Brain microvascular endothelial cell (primary cell): Measurements from ENCODE around the gene EPB41.
"Not testable (repeated sequence)": the region's sequence is repeated elsewhere in the genome, so short reads cannot be mapped to it uniquely, and the experiment has no call there.

Experiments
- DNase-seq: peaks from one replicate; pipeline ENCODE4 v3.0.0-alpha.2; 2020
- H3K27ac ChIP-seq: fragments of 250-450 bp; sonication (Bioruptor Pico); 2 replicates; pipeline ENCODE4 v1.5.1; 2020; ENCODE audit warnings: mild to moderate bottlenecking, moderate library complexity
- H3K27me3 ChIP-seq: fragments of 250-450 bp; sonication (Bioruptor Pico); replicated peaks from 2 replicates; pipeline ENCODE4 v1.5.1; 2020; ENCODE audit warnings: mild to moderate bottlenecking
- H3K36me3 ChIP-seq: fragments of 250-450 bp; sonication (Bioruptor Pico); replicated peaks from 2 replicates; pipeline ENCODE4 v1.5.1; 2020; ENCODE audit warnings: mild to moderate bottlenecking
- H3K4me3 ChIP-seq: 2 replicates; pipeline ENCODE4 v1.5.1; 2011; ENCODE audit warnings: low read depth, mild to moderate bottlenecking, control low read depth, low read length, moderate library complexity
- CTCF ChIP-seq: IDR thresholded peaks from 2 replicates; pipeline ENCODE4 v1.5.1; 2011; ENCODE audit warnings: low read depth, mild to moderate bottlenecking, moderate library complexity, low read length, control low read depth, inconsistent platforms; ENCODE audit errors: missing control alignments
- in situ Hi-C: cut with HindIII; loops from 2 replicates; pipeline ENCODE4 v1.10.0; 2017; ENCODE audit warnings: low sequenced_read_pairs, low pct_ligation_motif_present

Gene EPB41

GRCh38 chr1:29043274-29043965 is 129.1 kb downstream of the EPB41 start:
- DNase-seq = no peak
- TF ChIP-seq CTCF = no peak
- no peaks in the 10 kb centered on the region for H3K36me3 ChIP-seq
- in situ Hi-C loops = no loop called here
- H3K27ac ChIP-seq = no peak overlapping the region
- no peaks in the 10 kb centered on the region for H3K27me3 ChIP-seq
- no peak overlapping the region for H3K4me3 ChIP-seq

GRCh38 chr1:29044010-29044409 is 129.6 kb downstream of the EPB41 start:
- no peak for TF ChIP-seq CTCF
- no peaks in the 10 kb centered on the region for H3K36me3 ChIP-seq
- DNase-seq = no peak
- no peak overlapping the region for H3K27ac ChIP-seq
- in situ Hi-C loops = no loop called here
- no peaks in the 10 kb centered on the region for H3K27me3 ChIP-seq
- no peak overlapping the region for H3K4me3 ChIP-seq

- H3K4me3 ChIP-seq, H3K27ac ChIP-seq, H3K36me3 ChIP-seq, H3K27me3 ChIP-seq, DNase-seq, in situ Hi-C loops: not testable (repeated sequence)
These were observed 131.3 kb downstream of the EPB41 start for GRCh38 chr1:29045663-29046062.

- H3K27ac ChIP-seq = no peak overlapping the region
- no peak overlapping the region for H3K4me3 ChIP-seq
- no peaks in the 10 kb centered on the region for H3K36me3 ChIP-seq
- DNase-seq = no peak
- no peak for TF ChIP-seq CTCF
- in situ Hi-C loops = no loop called here
- H3K27me3 ChIP-seq = no peaks in the 10 kb centered on the region
These were observed 132.8 kb downstream of the EPB41 start for GRCh38 chr1:29047142-29047541.

- H3K27me3 ChIP-seq = no peaks in the 10 kb centered on the region
- in situ Hi-C loops = no loop called here
- no peak overlapping the region for H3K27ac ChIP-seq
- no peak overlapping the region for H3K4me3 ChIP-seq
- no peaks in the 10 kb centered on the region for H3K36me3 ChIP-seq
- DNase-seq = no peak
- TF ChIP-seq CTCF = no peak
These were observed 135.8 kb downstream of the EPB41 start for GRCh38 chr1:29050166-29050565.

- TF ChIP-seq CTCF = no peak
- Histone ChIP-seq H3K27ac (no peak overlapping the region), H3K36me3 (no peaks in the 10 kb centered on the region), H3K4me3 (no peak overlapping the region), H3K27me3 (no peaks in the 10 kb centered on the region)
- in situ Hi-C loops = no loop called here
- DNase-seq = no peak
These were observed 137.7 kb downstream of the EPB41 start for GRCh38 chr1:29052100-29052499.
